Activated effector memory CD4-positive, alpha-beta T cell treated with Interleukin-2 at 50 U/mL for 16 hours (primary cell): Measurements from ENCODE around the gene MCTP1.

Experiments used
- DNase-seq: peaks from one replicate; pipeline ENCODE4 v3.0.0-alpha.2; 2020

MCTP1 gene

DNA sequence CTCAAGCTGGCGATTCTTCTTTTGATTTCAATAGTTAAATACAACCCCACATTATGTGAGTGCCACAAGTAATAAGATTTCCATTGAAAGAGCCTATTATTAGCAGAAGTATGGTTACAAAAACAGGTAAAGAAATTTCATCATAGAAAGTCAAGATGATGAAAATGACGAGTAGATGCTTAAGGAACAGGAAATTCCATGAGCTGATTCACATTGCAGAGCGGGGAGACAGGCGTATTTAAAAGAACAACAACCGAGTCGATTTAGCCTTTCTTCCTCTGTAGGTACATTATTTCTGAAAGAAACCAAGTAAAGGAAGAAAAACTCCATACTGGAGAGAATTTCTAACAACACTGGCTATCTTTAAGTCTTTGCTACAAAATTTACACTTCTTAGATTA is 356.0 kb downstream of the MCTP1 start:
- no peak for DNase-seq

DNA sequence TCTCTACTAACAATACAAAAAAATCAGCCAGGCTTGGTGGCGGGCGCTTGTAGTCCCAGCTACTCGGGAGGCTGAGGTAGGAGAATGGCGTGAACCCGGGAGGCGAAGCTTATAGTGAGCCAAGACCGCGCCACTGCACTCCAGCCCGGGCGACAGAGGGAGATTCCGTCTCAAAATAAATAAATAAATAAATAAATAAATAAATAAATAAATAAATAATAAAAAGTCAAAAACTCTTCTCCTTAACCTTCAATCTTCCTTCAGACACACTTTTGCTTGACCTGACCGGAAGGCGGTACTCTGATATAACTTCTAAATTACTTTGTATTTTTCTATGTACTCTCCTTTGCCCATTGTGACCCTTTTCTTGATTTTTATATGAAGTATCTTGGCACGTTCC is 364.3 kb downstream of the MCTP1 start:
- DNase-seq: no peak

GRCh38 chr5:94916619-94917018 is 368.3 kb downstream of the MCTP1 start:
- DNase-seq: no peak

- DNase-seq: no peak
These were observed 373.6 kb downstream of the MCTP1 start for GRCh38 chr5:94911276-94911675.

- DNase-seq: no peak
These were observed 374.2 kb downstream of the MCTP1 start for GRCh38 chr5:94910721-94911120.

DNA sequence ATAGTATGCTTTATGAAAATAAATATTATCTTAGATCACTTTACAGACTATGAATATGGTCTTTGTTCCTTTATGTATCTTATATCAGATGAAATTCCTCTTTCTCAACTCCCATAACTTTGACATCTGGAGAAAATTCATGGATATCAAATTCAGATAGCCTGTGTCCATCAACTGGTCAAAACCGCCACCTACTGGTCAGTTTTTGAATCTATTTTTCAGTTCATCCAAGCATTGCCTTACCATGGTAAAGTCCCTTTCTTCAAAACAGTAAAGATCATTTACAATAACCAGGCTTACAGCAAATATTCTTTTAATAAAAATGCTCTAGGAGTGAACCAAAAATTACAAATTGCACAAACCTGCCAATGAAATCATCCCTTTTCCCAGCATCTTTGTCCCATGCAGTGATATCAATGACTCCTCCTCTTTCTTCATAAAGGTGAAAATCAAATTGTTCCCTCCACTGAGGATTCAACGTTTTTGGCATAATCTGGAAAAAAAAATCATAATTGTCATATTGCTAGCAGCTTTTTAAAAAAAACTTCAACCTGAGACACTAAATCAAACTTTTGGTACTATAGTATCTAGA is 375.9 kb downstream of the MCTP1 start:
- no peak for DNase-seq

DNA sequence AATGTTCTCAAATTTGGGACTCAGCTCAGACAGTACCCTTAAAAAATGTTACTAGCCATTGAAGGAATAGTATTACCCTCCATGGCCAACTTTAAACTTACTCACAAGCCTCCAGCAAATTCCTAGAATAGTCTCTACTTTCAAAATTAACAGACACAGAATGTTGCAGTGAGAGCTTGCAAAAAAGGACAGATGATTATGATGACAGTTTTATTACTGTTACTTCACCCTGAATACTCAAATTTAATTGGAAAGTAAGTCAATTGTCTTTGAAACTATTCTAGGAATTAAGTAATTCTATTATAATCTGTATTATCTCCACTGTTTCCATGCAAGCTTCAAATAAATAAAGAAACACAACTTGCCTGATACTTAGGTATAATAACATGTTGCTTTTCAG is 378.1 kb downstream of the MCTP1 start:
- DNase-seq: no peak

GRCh38 chr5:94903726-94904125 is 381.2 kb downstream of the MCTP1 start:
- DNase-seq: no peak

- DNase-seq: no peak
These were observed 383.5 kb downstream of the MCTP1 start for GRCh38 chr5:94901191-94901979.

GRCh38 chr5:94900006-94900505 is 384.8 kb downstream of the MCTP1 start:
- no peak for DNase-seq

GRCh38 chr5:94893412-94894135 is 391.3 kb downstream of the MCTP1 start:
- no peak for DNase-seq

DNA sequence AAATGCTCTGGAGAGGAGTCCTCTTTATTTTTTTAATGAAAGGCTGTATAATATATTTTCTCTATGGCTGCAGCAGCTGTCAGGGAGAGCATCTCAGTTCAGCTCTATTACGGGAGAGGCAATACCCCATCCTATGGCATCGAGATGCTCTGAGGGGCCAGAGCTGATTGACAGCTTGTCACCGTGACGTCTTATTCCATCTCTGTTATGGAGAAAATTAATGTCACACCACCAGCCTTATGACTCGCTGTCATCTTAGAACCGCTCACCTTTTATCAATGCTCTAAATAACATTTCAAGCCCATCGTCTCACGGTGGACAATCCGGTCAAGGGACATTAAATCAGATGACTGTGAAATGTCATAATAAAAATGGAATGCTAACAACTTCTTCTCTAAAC is 392.9 kb downstream of the MCTP1 start:
- DNase-seq: no peak

DNA sequence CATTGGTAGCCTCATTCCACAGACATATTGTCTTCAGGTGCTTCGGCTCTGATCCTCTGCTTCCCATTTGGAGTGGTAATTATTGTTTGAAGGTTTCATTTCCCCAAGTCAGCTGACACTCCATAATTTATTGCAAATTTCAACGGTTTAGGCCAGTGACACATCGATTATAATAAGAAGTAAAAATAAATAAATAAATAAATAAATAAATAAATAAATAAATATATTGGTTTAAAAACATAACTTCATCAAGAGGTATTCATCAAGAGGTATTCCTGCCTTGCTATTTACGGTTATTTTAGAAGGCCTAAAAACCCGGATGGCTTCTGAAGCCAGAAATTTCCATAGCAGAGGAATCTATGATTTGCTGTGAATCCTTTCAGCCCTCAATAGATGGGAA is 393.3 kb downstream of the MCTP1 start:
- DNase-seq: no peak

DNA sequence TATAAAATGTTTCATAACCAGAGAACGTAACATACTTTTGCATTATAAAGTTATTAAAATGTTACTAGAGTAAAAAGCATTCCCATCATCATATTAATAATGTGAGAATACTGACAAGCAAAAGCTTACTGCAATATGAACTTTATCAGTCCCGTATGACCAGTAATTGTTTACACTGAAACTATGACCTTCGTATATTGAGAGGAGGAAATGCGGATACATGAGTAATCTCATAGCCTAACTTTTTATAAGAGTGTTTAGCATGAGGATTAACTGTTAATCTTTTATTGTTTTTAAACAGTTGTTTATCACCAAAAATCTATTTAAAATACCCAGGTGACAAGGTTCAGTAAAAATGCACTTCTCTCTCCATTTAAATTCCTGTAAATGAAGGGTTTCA is 394.0 kb downstream of the MCTP1 start:
- DNase-seq: no peak

DNA sequence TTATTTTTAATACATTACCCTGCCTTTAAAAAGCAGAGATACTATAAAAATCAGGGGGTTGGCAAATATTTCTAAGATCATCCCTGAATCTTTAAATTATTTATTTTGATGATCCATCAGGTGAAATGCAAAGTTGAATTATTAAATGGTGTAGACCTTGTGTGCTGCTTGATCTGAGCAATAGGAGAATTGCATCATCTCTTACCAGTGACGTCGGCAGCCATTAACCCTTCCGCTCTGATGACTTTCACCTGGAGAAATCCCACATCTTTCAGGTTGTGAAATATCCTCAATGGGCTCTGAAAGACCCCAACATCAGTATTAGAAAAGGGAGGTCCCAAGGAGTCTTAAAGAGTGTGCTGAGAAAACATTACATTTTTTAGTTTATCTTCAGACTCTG is 396.2 kb downstream of the MCTP1 start:
- DNase-seq: no peak

DNA sequence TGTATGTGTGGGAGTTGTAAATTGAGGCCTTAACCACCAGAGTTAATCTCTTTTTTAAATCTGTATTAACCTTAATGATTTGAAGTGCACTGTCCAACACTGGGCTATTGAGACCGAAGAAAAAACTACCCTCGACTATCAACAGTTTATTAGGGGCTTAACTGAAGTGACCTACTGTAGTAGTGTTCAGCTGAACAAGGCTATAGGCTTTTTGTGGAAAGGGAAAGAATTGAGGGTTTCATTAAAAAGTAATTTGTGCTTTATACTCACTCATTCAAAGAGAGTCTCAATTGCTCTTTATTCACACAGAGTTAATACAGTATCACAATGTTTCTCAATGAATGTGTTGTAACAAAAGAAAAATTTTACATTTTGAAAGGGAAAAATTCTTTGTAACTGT is 399.0 kb downstream of the MCTP1 start:
- no peak for DNase-seq

DNA sequence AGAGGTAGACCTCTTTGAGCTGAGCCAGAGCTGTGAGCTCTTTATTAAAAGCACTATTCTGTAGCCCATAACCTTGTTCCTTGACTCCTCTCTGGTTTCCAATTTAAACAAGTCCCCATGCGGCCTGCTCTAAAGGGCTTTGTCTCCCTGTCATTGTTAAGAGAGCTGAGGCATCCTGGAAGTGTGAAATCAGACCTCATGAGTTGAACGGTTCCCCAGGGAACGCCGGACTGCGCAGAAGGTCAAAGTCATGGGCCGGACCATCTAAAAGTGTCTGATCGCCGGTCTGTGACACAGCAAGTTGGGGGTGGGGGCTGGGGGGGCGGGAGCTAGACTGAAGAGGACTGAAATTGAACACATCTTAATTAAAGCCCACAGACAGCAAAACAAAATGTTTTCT is 400.6 kb downstream of the MCTP1 start:
- DNase-seq: no peak

- no peak for DNase-seq
These were observed 412.4 kb downstream of the MCTP1 start for GRCh38 chr5:94872526-94872925.

GRCh38 chr5:94870511-94871183 is 414.2 kb downstream of the MCTP1 start:
- DNase-seq: no peak

- DNase-seq: no peak
These were observed 415.0 kb downstream of the MCTP1 start for GRCh38 chr5:94869921-94870320.

- no peak for DNase-seq
These were observed 420.9 kb downstream of the MCTP1 start for GRCh38 chr5:94863951-94864350.

DNA sequence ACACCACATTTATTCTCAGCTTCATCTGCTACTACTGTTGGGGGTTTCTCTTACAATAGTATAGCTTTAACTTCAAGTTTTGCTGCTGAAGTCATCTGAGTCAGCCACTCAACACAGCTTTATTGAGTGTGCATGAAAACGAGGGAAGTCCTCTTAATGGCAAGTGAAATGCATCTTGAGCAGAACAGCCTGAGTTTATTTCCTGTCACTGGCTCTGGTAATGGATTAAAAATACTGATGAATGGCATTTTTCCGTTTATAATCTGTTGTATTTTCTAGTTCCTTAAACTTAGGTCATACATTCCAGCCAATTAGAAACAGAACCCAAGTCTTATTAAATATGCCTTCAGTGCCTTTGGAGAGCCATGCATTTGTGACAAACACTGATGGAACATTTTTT is 427.8 kb downstream of the MCTP1 start:
- DNase-seq: no peak

- no peak for DNase-seq
These were observed 428.6 kb downstream of the MCTP1 start for GRCh38 chr5:94856257-94856800.
